ENCODE results near the gene PTRHD1.

Gene PTRHD1

GRCh38 chr2:24754985-24755705, 38.0 kb downstream of the PTRHD1 start:
- TF ChIP-seq MYC (IDR thresholded peaks at IDR 0.05; ENCODE audit: low read depth, low read length), result no peak
- TF ChIP-seq CTCF (IDR thresholded peaks at IDR 0.05; ENCODE audit: low read depth, low read length), result no peak
- TF ChIP-seq MAX (IDR thresholded peaks at IDR 0.05; ENCODE audit: low read depth, low read length), result no peak
- no peak for TF ChIP-seq POLR2A (IDR thresholded peaks at IDR 0.05; ENCODE audit: extremely low read depth, insufficient read length)
- DNase-seq (ENCODE audit: low read depth), result no peak
- H3K4me3 ChIP-seq (ENCODE audit: low read depth, low read length), result no peak overlapping the region

- no peak for TF ChIP-seq MAX (IDR thresholded peaks at IDR 0.05; ENCODE audit: low read depth, low read length)
- no peak for TF ChIP-seq CTCF (IDR thresholded peaks at IDR 0.05; ENCODE audit: low read depth, low read length)
- TF ChIP-seq MYC (IDR thresholded peaks at IDR 0.05; ENCODE audit: low read depth, low read length), result no peak
- TF ChIP-seq POLR2A (IDR thresholded peaks at IDR 0.05; ENCODE audit: extremely low read depth, insufficient read length), result no peak
- H3K4me3 ChIP-seq (ENCODE audit: low read depth, low read length), result no peak overlapping the region
- DNase-seq (ENCODE audit: low read depth), result no peak
Observed at GRCh38 chr2:24749069-24749691, 44.0 kb downstream of the PTRHD1 start.

GRCh38 chr2:24747299-24747698, 45.9 kb downstream of the PTRHD1 start:
- no peak overlapping the region for H3K4me3 ChIP-seq (ENCODE audit: low read depth, low read length)
- DNase-seq (ENCODE audit: low read depth), result no peak
- TF ChIP-seq POLR2A (IDR thresholded peaks at IDR 0.05; ENCODE audit: extremely low read depth, insufficient read length), result no peak
- no peak for TF ChIP-seq CTCF (IDR thresholded peaks at IDR 0.05; ENCODE audit: low read depth, low read length)
- TF ChIP-seq MYC (IDR thresholded peaks at IDR 0.05; ENCODE audit: low read depth, low read length), result no peak
- TF ChIP-seq MAX (IDR thresholded peaks at IDR 0.05; ENCODE audit: low read depth, low read length), result no peak

DNA sequence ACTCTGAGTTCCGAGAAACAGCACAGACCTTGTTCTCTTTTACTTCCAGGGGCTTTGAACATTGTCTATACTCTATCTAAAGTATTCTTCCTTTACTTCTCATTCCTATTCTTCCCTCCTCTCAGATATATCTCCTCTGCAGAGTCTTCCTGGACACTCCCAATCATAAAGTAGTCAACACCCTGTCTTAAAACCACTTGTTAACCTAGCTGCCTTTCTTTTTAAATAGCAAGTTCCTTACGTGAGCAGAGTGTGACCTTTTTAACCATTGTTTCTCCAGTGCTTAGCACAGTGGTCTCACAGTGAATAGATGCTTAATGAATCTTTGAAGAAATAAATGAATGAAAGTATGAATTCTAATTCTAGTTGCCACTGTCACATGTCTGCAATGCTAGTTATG, 47.4 kb downstream of the PTRHD1 start:
- TF ChIP-seq MYC (IDR thresholded peaks at IDR 0.05; ENCODE audit: low read depth, low read length) (no peak), MAX (IDR thresholded peaks at IDR 0.05; ENCODE audit: low read depth, low read length) (no peak)
- no peak overlapping the region for H3K4me3 ChIP-seq (ENCODE audit: low read depth, low read length)
- DNase-seq (ENCODE audit: low read depth), result no peak

GRCh38 chr2:24744356-24744755, 48.8 kb downstream of the PTRHD1 start:
- no peak for TF ChIP-seq MAX (IDR thresholded peaks at IDR 0.05; ENCODE audit: low read depth, low read length)

DNA sequence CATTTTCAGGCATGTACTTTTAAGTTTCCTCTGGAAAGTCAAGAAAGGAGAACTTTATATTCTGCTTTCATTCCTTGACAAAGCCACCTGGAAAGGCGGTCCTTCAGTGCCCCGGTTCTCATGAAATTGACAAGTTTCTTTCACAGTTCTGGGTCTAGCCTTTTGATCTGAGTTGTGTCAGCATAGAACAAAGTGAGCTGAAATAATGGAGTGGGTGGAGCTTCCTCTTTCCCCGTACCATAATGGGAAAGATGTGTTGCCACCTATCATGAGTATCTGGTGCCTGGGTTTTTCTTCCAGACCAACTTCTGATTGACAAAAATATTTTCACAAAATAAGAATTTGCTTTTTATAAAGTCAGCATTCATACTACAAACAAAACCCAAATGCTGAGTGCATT, 49.3 kb downstream of the PTRHD1 start:
- no peak overlapping the region for H3K4me3 ChIP-seq (ENCODE audit: low read depth, low read length)
- no peak for DNase-seq (ENCODE audit: low read depth)
- TF ChIP-seq MAX (IDR thresholded peaks at IDR 0.05; ENCODE audit: low read depth, low read length) (no peak), POLR2A (IDR thresholded peaks at IDR 0.05; ENCODE audit: extremely low read depth, insufficient read length) (no peak), MYC (IDR thresholded peaks at IDR 0.05; ENCODE audit: low read depth, low read length) (no peak), CTCF (IDR thresholded peaks at IDR 0.05; ENCODE audit: low read depth, low read length) (no peak)

More at GRCh38 chr2:24744356-24744755, 48.8 kb downstream of the PTRHD1 start:
- H3K4me3 ChIP-seq (ENCODE audit: low read depth, low read length), result no peak overlapping the region
- DNase-seq (ENCODE audit: low read depth), result no peak
